NCI-H1694 (cell line): ENCODE results near the gene MORN1.
A peak's percentile ranks its signal among the peaks of the same experiment; 100 is the strongest.
"Not testable (repeated sequence)": the region's sequence is repeated elsewhere in the genome, so short reads cannot be mapped to it uniquely, and the experiment has no call there.

ENCODE experiments used
- DNase-seq: peaks from one replicate; lab custom pipeline; 2025; lab: John Stamatoyannopoulos, UW

The MORN1 gene

GRCh38 chr1:2391041-2391930 lies at the start of gene MORN1, which contains the start of gene RER1:
MORN1 (minus strand) TSS chr1:2391554; CDS start chr1:2391533, 21 bp downstream.
RER1 (plus strand) TSS chr1:2391841; CDS start chr1:2395791, 3,950 bp downstream.
- DNase-seq, result peak; percentile 94

DNA sequence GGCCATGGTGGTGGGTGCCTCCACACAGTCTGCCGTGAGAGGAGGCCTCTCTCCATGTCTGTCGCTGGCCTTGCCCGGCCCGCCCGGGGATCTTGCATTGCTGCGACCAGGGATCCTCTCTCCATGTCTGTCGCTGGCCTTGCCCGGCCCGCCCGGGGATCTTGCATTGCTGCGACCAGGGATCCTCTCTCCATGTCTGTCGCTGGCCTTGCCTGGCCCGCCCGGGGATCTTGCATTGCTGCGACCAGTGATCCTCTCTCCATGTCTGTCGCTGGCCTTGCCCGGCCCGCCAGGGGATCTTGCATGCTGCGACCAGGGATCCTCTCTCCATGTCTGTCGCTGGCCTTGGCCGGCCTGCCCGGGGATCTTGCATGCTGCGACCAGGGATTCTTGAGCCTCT lies 49.0 kb upstream of the MORN1 start:
- DNase-seq, result not testable (repeated sequence)

DNA sequence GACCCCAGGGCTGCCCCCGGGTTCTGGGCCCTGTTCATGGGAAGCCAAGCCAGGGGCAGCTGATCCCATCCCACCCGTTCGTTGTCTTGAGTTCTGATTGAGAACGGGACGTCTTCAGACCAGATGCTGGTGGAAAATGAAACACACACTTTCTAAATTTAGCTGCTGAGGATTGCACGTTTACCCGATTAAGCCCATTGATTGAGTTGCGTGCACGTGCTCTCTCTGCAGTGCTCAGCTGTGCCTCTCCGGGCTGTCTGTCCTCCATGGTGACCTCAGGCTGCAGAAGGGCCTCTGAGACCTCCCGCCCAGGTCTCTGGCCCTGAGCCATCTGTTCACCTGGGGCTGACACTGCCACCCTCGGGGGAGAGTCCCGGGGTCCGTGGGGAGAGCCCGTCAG lies 48.0 kb upstream of the MORN1 start:
- DNase-seq, result peak; percentile 14

DNA sequence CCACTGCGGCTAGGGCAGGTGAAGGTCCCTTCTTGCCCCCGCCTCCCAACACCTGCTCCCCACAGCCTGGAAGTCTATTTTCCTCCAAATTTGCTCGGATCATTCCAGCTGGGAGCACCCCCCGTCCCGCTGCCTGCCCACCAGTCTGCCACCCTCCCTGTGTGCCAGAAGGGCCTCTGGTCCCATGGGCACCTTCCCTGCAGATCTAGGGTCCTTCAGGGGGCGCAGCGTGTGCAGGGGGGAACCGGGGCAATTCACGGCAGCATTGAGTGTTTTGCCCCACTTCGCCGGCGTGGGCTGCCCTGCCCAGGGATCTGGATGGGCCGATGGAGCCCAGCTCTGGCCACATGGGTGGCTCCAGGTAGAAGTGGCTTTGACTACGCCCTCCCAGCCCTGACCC lies 47.3 kb upstream of the MORN1 start:
- DNase-seq, result no peak

DNA sequence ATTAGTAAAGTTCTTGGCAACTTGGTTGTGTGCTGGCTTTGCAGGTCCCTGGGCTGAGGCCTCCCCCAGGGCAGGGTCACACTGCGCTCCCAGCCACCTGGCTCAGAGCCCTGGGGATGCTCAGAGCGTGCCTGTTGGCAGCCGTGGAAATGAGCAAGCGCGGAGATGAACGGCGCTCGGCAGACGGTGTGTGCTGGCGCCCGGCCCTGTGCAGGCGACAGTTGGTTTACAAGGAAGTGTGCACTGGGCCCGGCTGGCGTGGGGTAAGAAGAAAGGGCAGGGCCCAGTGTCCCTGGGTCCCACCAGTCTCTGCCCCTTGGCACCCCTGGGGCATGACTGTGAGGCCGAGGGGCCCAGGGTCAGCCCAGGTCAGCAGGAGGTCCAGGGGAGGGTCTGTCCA lies 46.7 kb upstream of the MORN1 start:
- peak; percentile 35 for DNase-seq

DNA sequence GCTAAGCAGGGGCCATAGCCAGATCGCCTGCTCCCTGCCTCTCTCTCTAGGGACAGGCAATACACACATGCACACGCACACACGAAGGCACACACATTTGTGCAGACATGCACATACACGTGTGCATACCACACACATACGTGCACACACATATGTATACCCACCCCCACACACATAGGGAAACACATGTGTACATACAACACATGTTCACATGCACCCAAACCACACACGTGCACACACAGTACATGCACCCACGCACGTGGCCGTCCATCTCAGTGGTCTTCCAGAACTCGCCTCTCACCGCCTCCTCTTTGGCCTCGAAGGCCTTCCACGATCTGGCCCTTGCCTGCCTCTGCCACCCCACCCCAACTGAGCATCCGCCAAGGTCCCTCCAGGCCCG lies 46.3 kb upstream of the MORN1 start:
- no peak for DNase-seq

GRCh38 chr1:2436876-2437275 lies 45.5 kb upstream of the MORN1 start:
- DNase-seq, result no peak

- DNase-seq, result no peak
These were observed 44.5 kb upstream of the MORN1 start for GRCh38 chr1:2435746-2436355.

GRCh38 chr1:2435091-2435490 lies 43.7 kb upstream of the MORN1 start:
- DNase-seq, result no peak

DNA sequence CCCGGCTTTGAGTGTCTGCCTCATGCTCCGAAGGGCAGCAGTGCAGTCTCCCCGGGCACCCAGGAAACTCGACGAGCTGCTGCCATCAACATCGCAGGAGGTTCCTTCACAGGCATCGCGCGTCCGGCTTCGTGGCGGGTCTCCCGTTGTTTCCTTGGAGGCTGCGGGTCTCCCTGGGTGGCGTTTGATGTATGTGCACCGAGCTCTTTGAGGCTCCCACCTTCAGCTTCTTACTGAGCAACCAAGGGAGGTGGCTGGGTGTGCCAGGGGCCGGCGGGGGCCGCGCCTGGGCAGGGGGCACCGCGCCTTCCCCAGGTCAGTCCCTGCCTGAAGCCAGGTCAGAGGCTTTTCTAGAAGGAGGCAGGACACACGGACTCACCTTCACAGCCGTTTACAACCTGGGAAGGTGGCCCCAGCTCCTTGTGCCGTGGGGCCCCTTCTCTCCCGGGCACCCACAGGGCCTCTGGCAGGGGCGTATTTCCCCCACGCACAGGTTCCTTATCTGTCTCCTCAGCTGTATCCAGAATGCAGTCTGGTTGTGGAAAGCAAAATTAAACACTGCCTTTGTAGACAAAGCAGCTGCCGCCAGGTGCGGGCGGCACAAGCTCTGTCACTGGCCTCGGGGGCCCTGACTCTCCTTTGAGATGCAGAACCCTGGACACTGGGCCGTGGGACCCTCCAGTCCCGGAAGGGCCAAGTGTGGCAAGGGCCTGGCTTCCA lies 42.7 kb upstream of the MORN1 start:
- no peak for DNase-seq

GRCh38 chr1:2433196-2433595 lies 41.8 kb upstream of the MORN1 start:
- DNase-seq, result no peak

DNA sequence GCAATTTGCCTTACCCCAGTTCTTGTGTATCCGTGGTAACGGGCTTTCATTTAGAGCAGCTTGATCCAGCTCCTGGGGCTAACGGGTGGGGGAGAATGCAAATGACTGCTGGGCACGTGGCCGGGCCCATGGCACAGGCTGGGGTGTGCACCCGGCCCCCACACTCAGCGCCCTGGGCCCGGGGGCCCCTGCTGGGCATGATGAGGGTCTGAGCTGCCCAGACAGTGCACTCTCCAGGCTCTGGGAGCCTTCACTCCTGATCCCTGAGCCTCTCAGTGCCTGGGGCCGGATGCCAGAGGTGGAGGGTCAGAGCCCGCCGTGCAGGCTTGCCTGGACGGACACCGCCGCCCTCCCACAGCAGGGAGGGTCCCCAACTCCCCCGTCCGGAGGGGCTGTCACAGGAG lies 41.1 kb upstream of the MORN1 start:
- no peak for DNase-seq

- DNase-seq, result peak; percentile 89
These were observed 40.2 kb upstream of the MORN1 start for GRCh38 chr1:2431518-2431917.

DNA sequence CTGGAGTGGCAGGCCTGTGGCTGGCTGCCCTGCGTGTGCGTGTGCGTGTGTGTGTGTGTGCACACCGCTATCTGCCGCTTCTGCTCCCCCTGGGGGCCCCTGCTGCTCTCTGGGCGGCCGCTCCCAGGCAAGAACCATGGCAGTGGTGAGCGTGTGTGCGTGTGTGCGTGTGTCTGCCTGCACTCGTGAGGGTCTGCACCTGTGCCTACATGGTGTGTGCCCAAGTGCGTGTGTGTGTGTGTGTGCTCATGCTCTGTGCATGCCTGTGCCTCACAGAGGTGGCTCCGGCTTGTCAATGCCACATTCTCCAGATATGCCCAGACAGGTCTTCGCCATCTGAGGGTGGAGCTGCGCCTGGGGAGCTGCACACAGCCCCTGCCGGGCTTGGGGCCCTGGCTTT lies 39.7 kb upstream of the MORN1 start:
- DNase-seq, result peak; percentile 65

DNA sequence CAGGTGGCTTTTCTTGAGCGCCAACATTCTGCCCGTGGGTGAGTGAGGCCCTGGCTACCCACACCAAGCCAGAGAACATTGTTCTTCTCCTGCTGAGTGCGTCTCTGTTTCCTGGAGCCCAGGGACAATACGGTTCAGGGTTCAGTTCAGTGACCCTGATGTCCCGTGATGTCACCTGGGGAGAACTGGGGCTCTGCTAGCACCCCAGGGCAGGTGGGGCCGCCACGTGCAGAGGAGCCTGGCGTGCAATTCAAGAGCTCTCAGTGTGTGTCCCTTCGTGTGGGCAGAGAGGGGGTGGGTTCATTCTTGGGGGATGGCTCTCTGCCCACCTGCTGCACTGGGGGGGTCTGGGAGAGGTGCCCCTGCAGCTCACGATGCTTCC lies 39.2 kb upstream of the MORN1 start:
- DNase-seq, result no peak

DNA sequence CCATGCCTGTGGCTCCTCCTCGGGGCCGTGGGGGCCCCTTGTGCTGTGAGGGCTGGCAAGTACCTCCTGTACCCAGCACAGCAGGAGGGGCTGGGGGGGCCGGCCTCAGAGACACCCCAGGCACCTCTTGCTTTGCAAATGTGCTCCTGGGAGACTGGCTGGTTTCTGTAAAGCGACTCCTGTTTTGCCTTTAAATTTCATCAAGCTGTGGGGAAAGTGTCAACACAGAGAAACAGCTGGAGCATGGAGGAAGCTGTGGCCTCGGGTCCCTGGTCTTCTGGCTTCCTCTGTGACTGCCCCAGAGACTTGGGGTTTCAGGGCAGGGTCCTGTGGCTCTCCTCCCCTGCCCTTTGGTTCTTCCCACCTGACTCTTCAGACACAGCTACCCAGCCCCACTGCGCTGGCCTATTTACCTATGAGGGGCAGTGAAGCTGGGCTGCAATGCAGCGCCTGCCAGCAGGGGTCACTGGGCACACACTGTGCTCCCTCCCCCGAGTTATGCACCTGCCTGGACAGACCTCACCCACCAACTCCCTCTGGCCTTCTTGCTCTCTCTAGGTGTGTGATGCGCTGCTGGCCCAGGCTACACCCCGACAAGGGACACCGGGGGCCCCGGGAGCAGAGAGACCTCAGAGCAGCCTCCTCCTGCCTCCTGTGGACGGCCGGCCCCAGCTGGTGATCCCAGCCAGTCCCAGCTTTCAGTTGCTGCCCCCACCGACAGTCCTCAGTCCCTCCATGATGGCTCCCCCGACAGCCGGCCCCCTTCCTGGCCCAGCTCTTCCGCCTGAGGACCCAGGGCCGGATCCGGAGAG lies 38.6 kb upstream of the MORN1 start:
- no peak for DNase-seq

- no peak for DNase-seq
These were observed 37.1 kb upstream of the MORN1 start for GRCh38 chr1:2428490-2428889.

GRCh38 chr1:2427976-2428375 lies 36.6 kb upstream of the MORN1 start:
- no peak for DNase-seq

- DNase-seq, result no peak
These were observed 35.7 kb upstream of the MORN1 start for GRCh38 chr1:2427051-2427450.

- DNase-seq, result no peak
These were observed 35.2 kb upstream of the MORN1 start for GRCh38 chr1:2426540-2426939.

DNA sequence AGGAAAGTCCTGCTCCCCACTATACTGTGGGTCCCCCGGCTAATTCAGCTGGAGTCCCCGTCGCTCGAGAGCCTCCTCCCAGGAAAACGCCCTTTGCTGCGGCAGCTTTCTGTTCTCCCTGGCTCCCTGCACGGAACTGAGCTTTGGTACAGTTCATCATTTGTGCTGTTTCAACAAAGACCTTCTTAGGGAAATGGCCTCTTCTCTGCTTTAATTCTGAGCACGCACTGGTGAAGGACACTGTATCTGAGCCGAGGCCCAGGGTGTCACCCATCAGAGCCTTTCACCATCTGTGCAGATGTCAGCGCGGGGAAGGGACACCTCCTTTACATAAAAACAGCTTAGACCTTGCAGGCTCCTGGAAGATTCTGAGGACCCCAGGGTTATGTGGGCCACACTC lies 34.5 kb upstream of the MORN1 start:
- DNase-seq, result no peak

DNA sequence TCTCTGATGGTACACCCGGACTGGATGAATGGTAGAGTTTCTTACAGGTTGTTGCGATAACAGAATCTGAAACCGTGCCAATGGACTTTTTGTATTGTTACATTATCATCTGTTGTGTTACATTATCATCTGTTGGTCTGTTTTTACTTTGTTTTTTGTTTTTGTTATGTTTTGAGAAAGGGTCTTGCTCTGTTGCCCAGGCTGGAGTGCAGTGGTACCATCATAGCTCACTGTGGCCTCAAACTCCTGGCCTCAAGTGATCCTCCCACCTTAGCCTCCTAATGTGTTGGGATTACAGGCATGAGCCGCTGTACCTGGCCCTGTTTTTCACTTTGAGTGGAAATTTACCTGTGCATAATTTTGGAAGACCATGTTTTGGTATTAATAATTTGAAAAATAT lies 31.2 kb upstream of the MORN1 start:
- DNase-seq, result no peak
